DOHH2 (cell line): Measurements from ENCODE around the gene OLFM1.
"Not testable (repeated sequence)": the region's sequence is repeated elsewhere in the genome, so short reads cannot be mapped to it uniquely, and the experiment has no call there.

Experiments
- H3F3A ChIP-seq: fragments of 200-600 bp; sonication (generic), shearing (Covaris generic); 2 replicates; pipeline ENCODE4 v1.6.0; 2016; ENCODE audit warnings: antibody characterized with exemption, mild to moderate bottlenecking; ENCODE audit not compliant: control insufficient read depth, insufficient read depth
- H3K27ac ChIP-seq: fragments of 200-600 bp; sonication (generic); 2 replicates; pipeline ENCODE4 v1.5.1; 2014; ENCODE audit warnings: low read depth, mild to moderate bottlenecking, low read length, moderate library complexity
- H3K27me3 ChIP-seq: fragments of 200-600 bp; sonication (generic); 2 replicates; pipeline ENCODE4 v1.6.1; 2014; ENCODE audit warnings: mild to moderate bottlenecking, low read length, mixed read lengths; ENCODE audit not compliant: control insufficient read depth
- H3K36me3 ChIP-seq: fragments of 200-600 bp; sonication (generic); 2 replicates; pipeline ENCODE4 v1.6.1; 2014; ENCODE audit warnings: mild to moderate bottlenecking, low read length, moderate library complexity, mixed read lengths; ENCODE audit not compliant: control insufficient read depth
- H3K4me1 ChIP-seq: fragments of 200-600 bp; sonication (generic); 2 replicates; pipeline ENCODE4 v1.6.1; 2014; ENCODE audit warnings: mild to moderate bottlenecking, low read length, mixed read lengths; ENCODE audit not compliant: control insufficient read depth
- H3K4me2 ChIP-seq: fragments of 200-600 bp; sonication (generic); 2 replicates; pipeline ENCODE4 v1.6.0; 2014; ENCODE audit warnings: mild to moderate bottlenecking, low read length, moderate library complexity
- H3K4me3 ChIP-seq: fragments of 200-600 bp; sonication (generic); 2 replicates; pipeline ENCODE4 v1.5.1; 2014; ENCODE audit warnings: mild to moderate bottlenecking, low read length, mixed read lengths
- H3K79me2 ChIP-seq: fragments of 200-600 bp; sonication (generic); 2 replicates; pipeline ENCODE4 v1.6.1; 2014; ENCODE audit warnings: mild to moderate bottlenecking, low read length, mixed read lengths; ENCODE audit not compliant: control insufficient read depth
- H3K9me2 ChIP-seq: fragments of 200-600 bp; sonication (generic); replicated peaks from 2 replicates; pipeline ENCODE4 v1.6.1; 2014; ENCODE audit warnings: mild to moderate bottlenecking, low read length, mixed read lengths; ENCODE audit not compliant: control insufficient read depth
- H3K9me3 ChIP-seq: fragments of 200-600 bp; sonication (generic); 2 replicates; pipeline ENCODE4 v1.6.1; 2014; ENCODE audit warnings: antibody characterized with exemption, low read length, mixed read lengths; ENCODE audit not compliant: control insufficient read depth, insufficient read depth
- H4K20me1 ChIP-seq: fragments of 200-600 bp; sonication (generic); 2 replicates; pipeline ENCODE4 v1.6.0; 2014; ENCODE audit warnings: low read depth, mild to moderate bottlenecking, antibody characterized with exemption, low read length, moderate library complexity; ENCODE audit not compliant: control insufficient read depth, insufficient read depth
- EZH2phosphoT487 ChIP-seq: fragments of 200-600 bp; sonication (generic); IDR thresholded peaks from 2 replicates; pipeline ENCODE4 v1.6.1; 2017; ENCODE audit warnings: borderline replicate concordance, mild to moderate bottlenecking, antibody characterized with exemption, low read length, moderate library complexity, mixed read lengths
- TF ChIP-seq, protein P1 (sequence below): fragments of 200-600 bp; sonication (generic); IDR thresholded peaks from one replicate; pipeline ENCODE4 v1.5.1; 2014; ENCODE audit warnings: antibody characterized with exemption, mild to moderate bottlenecking, low read depth, low read length; ENCODE audit not compliant: poor library complexity, severe bottlenecking

OLFM1 gene

GRCh38 chr9:135108831-135109510 lies 21.5 kb downstream of the OLFM1 start:
- no peaks in the 10 kb centered on the region for H3K36me3 ChIP-seq
- TF ChIP-seq, protein P1, sequence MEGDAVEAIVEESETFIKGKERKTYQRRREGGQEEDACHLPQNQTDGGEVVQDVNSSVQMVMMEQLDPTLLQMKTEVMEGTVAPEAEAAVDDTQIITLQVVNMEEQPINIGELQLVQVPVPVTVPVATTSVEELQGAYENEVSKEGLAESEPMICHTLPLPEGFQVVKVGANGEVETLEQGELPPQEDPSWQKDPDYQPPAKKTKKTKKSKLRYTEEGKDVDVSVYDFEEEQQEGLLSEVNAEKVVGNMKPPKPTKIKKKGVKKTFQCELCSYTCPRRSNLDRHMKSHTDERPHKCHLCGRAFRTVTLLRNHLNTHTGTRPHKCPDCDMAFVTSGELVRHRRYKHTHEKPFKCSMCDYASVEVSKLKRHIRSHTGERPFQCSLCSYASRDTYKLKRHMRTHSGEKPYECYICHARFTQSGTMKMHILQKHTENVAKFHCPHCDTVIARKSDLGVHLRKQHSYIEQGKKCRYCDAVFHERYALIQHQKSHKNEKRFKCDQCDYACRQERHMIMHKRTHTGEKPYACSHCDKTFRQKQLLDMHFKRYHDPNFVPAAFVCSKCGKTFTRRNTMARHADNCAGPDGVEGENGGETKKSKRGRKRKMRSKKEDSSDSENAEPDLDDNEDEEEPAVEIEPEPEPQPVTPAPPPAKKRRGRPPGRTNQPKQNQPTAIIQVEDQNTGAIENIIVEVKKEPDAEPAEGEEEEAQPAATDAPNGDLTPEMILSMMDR, result no peak
- no peak for TF ChIP-seq EZH2phosphoT487

DNA sequence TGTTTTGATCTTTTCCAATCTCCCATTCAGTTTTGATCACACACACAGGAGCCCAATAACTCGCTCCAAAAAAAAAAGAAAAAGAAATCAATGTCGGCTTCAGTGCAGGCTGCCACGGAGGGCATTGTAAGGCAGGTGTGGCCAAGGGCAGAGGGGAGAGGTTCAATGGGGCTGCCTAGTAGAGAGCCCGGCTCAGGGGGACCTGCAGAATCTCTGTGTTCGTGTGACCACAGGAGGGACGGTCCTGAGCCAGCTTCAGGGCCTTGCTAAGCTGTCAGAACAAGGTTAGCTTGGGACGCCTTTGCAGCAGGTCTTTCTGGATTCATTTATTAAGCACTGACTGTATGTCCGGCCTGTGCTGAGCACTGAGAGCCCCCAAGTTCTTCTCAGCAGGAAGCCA lies 22.2 kb downstream of the OLFM1 start:
- no peaks in the 10 kb centered on the region for H4K20me1 ChIP-seq
- H3K9me2 ChIP-seq, result no peaks in the 10 kb centered on the region
- no peaks in the 10 kb centered on the region for H3K27me3 ChIP-seq
- no peaks in the 10 kb centered on the region for H3K4me1 ChIP-seq
- no peaks in the 10 kb centered on the region for H3K9me3 ChIP-seq
- H3F3A ChIP-seq, result no peaks in the 10 kb centered on the region
- H3K27ac ChIP-seq, result no peak overlapping the region
- TF ChIP-seq, protein P1, result no peak
- no peak for TF ChIP-seq EZH2phosphoT487
- H3K4me2 ChIP-seq, result no peak overlapping the region
- no peak overlapping the region for H3K4me3 ChIP-seq
- no peaks in the 10 kb centered on the region for H3K79me2 ChIP-seq
- H3K36me3 ChIP-seq, result no peaks in the 10 kb centered on the region

More at GRCh38 chr9:135108831-135109510, 21.5 kb downstream of the OLFM1 start:
- H4K20me1 ChIP-seq, result no peaks in the 10 kb centered on the region
- H3F3A ChIP-seq, result no peaks in the 10 kb centered on the region
- H3K79me2 ChIP-seq, result no peaks in the 10 kb centered on the region
- no peaks in the 10 kb centered on the region for H3K9me2 ChIP-seq
- H3K4me1 ChIP-seq, result no peaks in the 10 kb centered on the region
- no peak overlapping the region for H3K4me2 ChIP-seq
- no peak overlapping the region for H3K27ac ChIP-seq
- H3K9me3 ChIP-seq, result no peaks in the 10 kb centered on the region
- no peak overlapping the region for H3K4me3 ChIP-seq
- H3K27me3 ChIP-seq, result no peaks in the 10 kb centered on the region

DNA sequence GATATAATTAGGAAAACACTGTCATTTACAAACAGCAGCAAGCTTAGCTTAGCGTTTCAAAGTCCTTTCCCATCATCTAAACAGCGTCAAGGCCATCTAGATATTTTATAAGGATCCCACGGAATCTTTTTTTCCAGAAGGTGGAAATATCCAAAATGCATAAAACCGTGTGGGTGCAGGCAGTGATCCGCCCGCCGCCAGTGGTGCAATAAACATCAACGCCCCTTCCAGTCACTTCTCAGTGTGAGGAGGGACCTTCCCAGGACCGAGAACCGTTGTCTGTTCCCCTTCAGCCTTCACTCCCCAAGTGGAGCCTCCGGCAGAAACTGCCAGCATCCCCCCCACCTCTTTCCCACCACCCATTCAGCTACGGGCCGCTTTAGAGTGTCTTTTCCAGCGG lies 22.9 kb downstream of the OLFM1 start:
- no peaks in the 10 kb centered on the region for H3K4me1 ChIP-seq
- no peaks in the 10 kb centered on the region for H4K20me1 ChIP-seq
- no peaks in the 10 kb centered on the region for H3K27me3 ChIP-seq
- H3K9me3 ChIP-seq, result no peaks in the 10 kb centered on the region
- TF ChIP-seq, protein P1, result no peak
- no peak for TF ChIP-seq EZH2phosphoT487
- no peak overlapping the region for H3K4me3 ChIP-seq
- H3K27ac ChIP-seq, result no peak overlapping the region
- no peaks in the 10 kb centered on the region for H3K9me2 ChIP-seq
- H3K79me2 ChIP-seq, result no peaks in the 10 kb centered on the region
- H3K4me2 ChIP-seq, result no peak overlapping the region
- H3F3A ChIP-seq, result no peaks in the 10 kb centered on the region
- H3K36me3 ChIP-seq, result no peaks in the 10 kb centered on the region

DNA sequence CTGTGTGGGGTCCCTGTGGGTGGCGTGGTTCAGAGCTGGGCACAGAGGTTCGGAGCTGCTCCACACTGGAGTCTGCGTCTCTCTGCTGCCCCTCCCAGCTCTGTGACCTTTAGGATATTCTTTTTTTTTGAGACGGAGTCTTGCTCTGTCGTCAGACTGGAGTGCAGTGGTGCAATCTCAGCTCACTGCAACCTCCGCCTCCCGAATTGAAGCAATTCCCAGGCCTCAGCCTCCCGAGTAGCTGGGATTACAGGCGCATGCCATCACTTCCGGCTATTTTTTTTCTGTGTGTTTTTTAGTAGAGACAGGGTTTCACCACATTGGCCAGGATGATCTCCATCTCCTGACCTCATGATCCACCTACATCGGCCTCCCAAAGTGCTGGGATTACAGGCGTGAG lies 24.1 kb downstream of the OLFM1 start:
- not testable (repeated sequence) for H3F3A ChIP-seq, H3K4me2 ChIP-seq, H3K36me3 ChIP-seq, H3K9me2 ChIP-seq, H3K9me3 ChIP-seq, H3K79me2 ChIP-seq, H3K4me1 ChIP-seq, H3K4me3 ChIP-seq, H3K27ac ChIP-seq, H4K20me1 ChIP-seq, H3K27me3 ChIP-seq
